KMS-11 (cell line): ENCODE results near the gene IGFLR1.
"Not testable (repeated sequence)": the region's sequence is repeated elsewhere in the genome, so short reads cannot be mapped to it uniquely, and the experiment has no call there.

Experiments
- H2AFZ ChIP-seq: fragments of 200-600 bp; sonication (generic); 2 replicates; pipeline ENCODE4 v1.6.1; 2016; ENCODE audit warnings: antibody characterized with exemption, mixed run types, low read depth
- H3K27ac ChIP-seq: fragments of 200-600 bp; sonication (generic); 2 replicates; pipeline ENCODE4 v1.6.1; 2016; ENCODE audit warnings: mild to moderate bottlenecking, mixed run types
- H3K27me3 ChIP-seq: fragments of 200-600 bp; sonication (generic); 2 replicates; pipeline ENCODE4 v1.6.1; 2017; ENCODE audit warnings: mild to moderate bottlenecking, low read depth, mixed run types, moderate library complexity; ENCODE audit not compliant: insufficient read depth
- H3K36me3 ChIP-seq: fragments of 200-600 bp; sonication (generic); 2 replicates; pipeline ENCODE4 v1.6.1; 2017; ENCODE audit warnings: mild to moderate bottlenecking, mixed run types; ENCODE audit not compliant: insufficient read depth
- H3K4me1 ChIP-seq: fragments of 200-600 bp; sonication (generic); 2 replicates; pipeline ENCODE4 v1.6.1; 2016; ENCODE audit warnings: mild to moderate bottlenecking, low read depth, mixed run types; ENCODE audit not compliant: poor library complexity, severe bottlenecking
- H3K4me2 ChIP-seq: fragments of 200-600 bp; sonication (generic); 2 replicates; pipeline ENCODE4 v1.7.0; 2016; ENCODE audit warnings: mild to moderate bottlenecking, mixed run types
- H3K4me3 ChIP-seq: fragments of 200-600 bp; sonication (generic); IDR thresholded peaks from 2 replicates; pipeline ENCODE4 v1.6.1; 2017; ENCODE audit warnings: low read depth, low read length, mixed read lengths; ENCODE audit not compliant: insufficient read depth
- H3K79me2 ChIP-seq: fragments of 200-600 bp; sonication (generic); 2 replicates; pipeline ENCODE4 v1.6.1; 2016; ENCODE audit warnings: low read depth, mixed run types; ENCODE audit not compliant: insufficient read depth
- H3K9ac ChIP-seq: fragments of 200-600 bp; sonication (generic); 2 replicates; pipeline ENCODE4 v1.6.1; 2016; ENCODE audit warnings: mild to moderate bottlenecking, mixed run types
- H4K20me1 ChIP-seq: fragments of 200-600 bp; sonication (generic); 2 replicates; pipeline ENCODE4 v1.6.1; 2016; ENCODE audit warnings: mild to moderate bottlenecking, mixed run types; ENCODE audit not compliant: insufficient read depth
- CTCF ChIP-seq: fragments of 200-600 bp; sonication (generic); conservative IDR thresholded peaks from 2 replicates; pipeline ENCODE4 v1.6.1; 2017; ENCODE audit warnings: low read depth, mild to moderate bottlenecking, antibody characterized with exemption, low read length, moderate library complexity, mixed read lengths

Gene IGFLR1

GRCh38 chr19:35693835-35694599 is 48.2 kb downstream of the IGFLR1 start:
- H3K27ac ChIP-seq, result no peak overlapping the region
- TF ChIP-seq CTCF, result peak; percentile 90
- no peaks in the 10 kb centered on the region for H3K36me3 ChIP-seq
- no peak overlapping the region for H3K4me3 ChIP-seq
- H3K9ac ChIP-seq, result no peak overlapping the region
- no peaks in the 10 kb centered on the region for H3K79me2 ChIP-seq
- peaks cover 11% of the 10 kb centered on the region; the same call in 1 of the 2 replicates for H3K27me3 ChIP-seq
- peaks cover 5% of the 10 kb centered on the region for H3K4me1 ChIP-seq
- no peak overlapping the region for H2AFZ ChIP-seq
- H3K4me2 ChIP-seq, result no peak overlapping the region
- H4K20me1 ChIP-seq, result no peaks in the 10 kb centered on the region

GRCh38 chr19:35693422-35693821 is 48.8 kb downstream of the IGFLR1 start:
- Histone ChIP-seq H3K27ac (no peak overlapping the region), H3K79me2 (no peaks in the 10 kb centered on the region), H3K27me3 (peaks cover 16% of the 10 kb centered on the region; the same call in 1 of the 2 replicates), H3K4me1 (peaks cover 5% of the 10 kb centered on the region), H2AFZ (no peak overlapping the region), H3K9ac (no peak overlapping the region), H4K20me1 (no peaks in the 10 kb centered on the region), H3K36me3 (no peaks in the 10 kb centered on the region), H3K4me2 (no peak overlapping the region), H3K4me3 (no peak overlapping the region)
- no peak for TF ChIP-seq CTCF

- no peaks in the 10 kb centered on the region for H3K79me2 ChIP-seq
- H3K36me3 ChIP-seq, result no peaks in the 10 kb centered on the region
- H3K27me3 ChIP-seq, result peaks cover 20% of the 10 kb centered on the region; the same call in 1 of the 2 replicates
- H3K4me2 ChIP-seq, result no peak overlapping the region
- no peak for TF ChIP-seq CTCF
- H3K9ac ChIP-seq, result no peak overlapping the region
- no peak overlapping the region for H3K4me3 ChIP-seq
- H2AFZ ChIP-seq, result no peak overlapping the region
- H3K27ac ChIP-seq, result no peak overlapping the region
- H4K20me1 ChIP-seq, result no peaks in the 10 kb centered on the region
- H3K4me1 ChIP-seq, result peaks cover 2% of the 10 kb centered on the region
Measured at GRCh38 chr19:35692010-35692409, 50.2 kb downstream of the IGFLR1 start.

GRCh38 chr19:35691106-35691505 is 51.1 kb downstream of the IGFLR1 start:
- peaks cover 18% of the 10 kb centered on the region; the same call in 1 of the 2 replicates for H3K27me3 ChIP-seq
- not testable (repeated sequence) for H3K36me3 ChIP-seq, H3K9ac ChIP-seq, H3K27ac ChIP-seq, H2AFZ ChIP-seq, H3K79me2 ChIP-seq, H3K4me1 ChIP-seq, H3K4me2 ChIP-seq, H3K4me3 ChIP-seq, H4K20me1 ChIP-seq

GRCh38 chr19:35689836-35690235 is 52.4 kb downstream of the IGFLR1 start:
- Histone ChIP-seq H4K20me1 (no peaks in the 10 kb centered on the region), H2AFZ (no peak overlapping the region), H3K36me3 (no peaks in the 10 kb centered on the region), H3K4me3 (no peak overlapping the region), H3K27ac (no peak overlapping the region), H3K27me3 (peaks cover 18% of the 10 kb centered on the region; the same call in 1 of the 2 replicates), H3K79me2 (no peaks in the 10 kb centered on the region), H3K9ac (no peak overlapping the region), H3K4me1 (no peaks in the 10 kb centered on the region), H3K4me2 (no peak overlapping the region)
- no peak for TF ChIP-seq CTCF
